Measurements from ENCODE around the gene ZNF716. TPM values are rescaled to one million over a fixed set of nuclear protein-coding genes. Genes with fewer than 3 reads are reported as not detected.

Gene ZNF716
- total RNA-seq, 1 donor from 2014 or later, result not detected

DNA sequence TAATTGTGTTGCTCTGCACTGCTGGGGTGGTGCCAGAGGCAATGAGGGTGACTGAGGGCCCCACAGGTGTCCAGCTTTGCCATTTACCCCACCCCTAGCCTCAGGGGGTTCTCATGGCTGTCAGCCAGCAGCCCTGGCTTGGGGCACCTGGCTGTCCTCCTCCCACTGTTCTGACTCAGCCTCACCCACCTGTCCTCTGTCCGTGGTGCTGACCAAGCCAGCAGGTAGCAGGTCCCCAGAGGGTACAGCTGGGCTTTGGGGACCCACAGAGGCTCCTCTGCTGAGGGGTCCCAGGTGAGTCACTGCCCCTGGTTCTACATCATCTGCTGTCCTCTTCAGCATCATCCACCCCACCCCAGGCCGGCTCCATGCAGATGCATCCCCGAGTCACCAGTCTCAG is 32.2 kb upstream of the ZNF716 start:
- H3K4me1 Mint-ChIP-seq (ENCODE audit: unreplicated experiment), result no peaks in the 10 kb centered on the region
- TF ChIP-seq, protein P1, sequence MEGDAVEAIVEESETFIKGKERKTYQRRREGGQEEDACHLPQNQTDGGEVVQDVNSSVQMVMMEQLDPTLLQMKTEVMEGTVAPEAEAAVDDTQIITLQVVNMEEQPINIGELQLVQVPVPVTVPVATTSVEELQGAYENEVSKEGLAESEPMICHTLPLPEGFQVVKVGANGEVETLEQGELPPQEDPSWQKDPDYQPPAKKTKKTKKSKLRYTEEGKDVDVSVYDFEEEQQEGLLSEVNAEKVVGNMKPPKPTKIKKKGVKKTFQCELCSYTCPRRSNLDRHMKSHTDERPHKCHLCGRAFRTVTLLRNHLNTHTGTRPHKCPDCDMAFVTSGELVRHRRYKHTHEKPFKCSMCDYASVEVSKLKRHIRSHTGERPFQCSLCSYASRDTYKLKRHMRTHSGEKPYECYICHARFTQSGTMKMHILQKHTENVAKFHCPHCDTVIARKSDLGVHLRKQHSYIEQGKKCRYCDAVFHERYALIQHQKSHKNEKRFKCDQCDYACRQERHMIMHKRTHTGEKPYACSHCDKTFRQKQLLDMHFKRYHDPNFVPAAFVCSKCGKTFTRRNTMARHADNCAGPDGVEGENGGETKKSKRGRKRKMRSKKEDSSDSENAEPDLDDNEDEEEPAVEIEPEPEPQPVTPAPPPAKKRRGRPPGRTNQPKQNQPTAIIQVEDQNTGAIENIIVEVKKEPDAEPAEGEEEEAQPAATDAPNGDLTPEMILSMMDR (IDR thresholded peaks at IDR 0.05; ENCODE audit: unreplicated experiment), result no peak
- peaks cover 18% of the 10 kb centered on the region for H3K9me3 Mint-ChIP-seq (ENCODE audit: unreplicated experiment)
- no peak for DNase-seq (ENCODE audit: low spot score)
- no peak overlapping the region for H3K27ac Mint-ChIP-seq (ENCODE audit: unreplicated experiment)
- no peaks in the 10 kb centered on the region for H3K36me3 Mint-ChIP-seq (ENCODE audit: low read depth, unreplicated experiment)
- H3K4me3 Mint-ChIP-seq (ENCODE audit: unreplicated experiment), result no peak overlapping the region
- H3K27me3 Mint-ChIP-seq (ENCODE audit: unreplicated experiment), result no peaks in the 10 kb centered on the region

DNA sequence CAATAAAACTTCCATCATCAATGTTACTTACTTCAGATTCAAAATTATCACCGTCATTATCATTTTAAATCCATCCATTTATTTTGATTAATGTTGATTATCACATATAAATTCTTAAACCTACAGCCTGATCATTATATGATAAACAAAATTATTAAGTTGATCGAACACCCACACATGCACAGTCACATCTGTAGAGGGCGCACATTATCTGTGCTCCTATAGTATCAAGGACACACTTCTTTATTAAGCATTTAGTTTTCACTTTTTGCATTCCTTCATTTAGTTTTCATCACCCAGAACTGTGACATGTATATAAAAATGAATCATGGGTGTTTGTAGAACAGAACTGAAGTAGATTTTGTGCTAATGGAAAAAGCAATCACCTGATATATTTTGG is 26.2 kb upstream of the ZNF716 start:
- no peaks in the 10 kb centered on the region for H3K4me1 Mint-ChIP-seq (ENCODE audit: unreplicated experiment)
- TF ChIP-seq, protein P1 (IDR thresholded peaks at IDR 0.05; ENCODE audit: unreplicated experiment), result no peak
- H3K27me3 Mint-ChIP-seq (ENCODE audit: unreplicated experiment), result peaks cover 6% of the 10 kb centered on the region
- H3K27ac Mint-ChIP-seq (ENCODE audit: unreplicated experiment), result no peak overlapping the region
- H3K4me3 Mint-ChIP-seq (ENCODE audit: unreplicated experiment), result no peak overlapping the region
- H3K36me3 Mint-ChIP-seq (ENCODE audit: low read depth, unreplicated experiment), result peaks cover 5% of the 10 kb centered on the region
- peaks cover 24% of the 10 kb centered on the region for H3K9me3 Mint-ChIP-seq (ENCODE audit: unreplicated experiment)
- no peak for DNase-seq (ENCODE audit: low spot score)

DNA sequence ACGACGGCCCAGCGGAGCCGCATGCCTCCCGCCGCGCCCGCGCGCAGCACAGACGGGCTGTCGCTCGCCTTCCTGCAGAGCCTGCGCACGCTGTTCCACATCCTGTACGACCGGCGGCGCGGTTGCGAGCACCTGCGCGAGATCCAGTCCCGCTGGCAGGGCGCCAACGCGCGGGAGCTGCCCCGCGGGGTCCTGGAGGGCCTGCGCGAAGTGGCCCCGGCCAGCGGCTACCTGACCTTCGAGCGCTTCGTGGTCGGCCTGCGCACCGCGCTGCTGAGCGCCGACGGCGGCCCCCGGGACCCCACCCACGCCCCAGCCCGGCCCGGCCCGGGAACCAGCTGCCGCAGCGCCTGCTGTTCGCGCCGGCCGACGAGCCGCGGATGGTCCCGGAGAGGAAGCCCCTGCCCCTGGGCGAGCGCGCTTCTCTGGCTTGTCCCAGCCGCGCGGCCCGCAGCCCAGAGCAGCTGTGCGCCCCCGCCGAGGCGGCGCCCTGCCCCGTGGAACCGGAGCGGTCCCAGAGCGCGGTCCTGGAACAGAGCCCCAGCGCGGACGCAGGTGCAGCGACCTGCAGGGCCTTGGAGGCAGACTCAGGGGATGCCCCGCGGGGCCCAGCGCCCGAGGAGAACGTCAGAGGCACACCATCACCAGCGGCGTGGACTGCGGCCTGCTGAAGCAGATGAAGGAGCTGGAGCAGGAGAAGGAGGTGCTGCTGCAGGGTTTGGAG is 25.3 kb upstream of the ZNF716 start:
- DNase-seq (ENCODE audit: low spot score), result no peak
- H3K4me1 Mint-ChIP-seq (ENCODE audit: unreplicated experiment), result no peaks in the 10 kb centered on the region
- no peak overlapping the region for H3K27ac Mint-ChIP-seq (ENCODE audit: unreplicated experiment)
- TF ChIP-seq, protein P1 (IDR thresholded peaks at IDR 0.05; ENCODE audit: unreplicated experiment), result no peak
- H3K9me3 Mint-ChIP-seq (ENCODE audit: unreplicated experiment), result peaks cover 31% of the 10 kb centered on the region
- H3K36me3 Mint-ChIP-seq (ENCODE audit: low read depth, unreplicated experiment), result peaks cover 7% of the 10 kb centered on the region
- H3K4me3 Mint-ChIP-seq (ENCODE audit: unreplicated experiment), result no peak overlapping the region
- H3K27me3 Mint-ChIP-seq (ENCODE audit: unreplicated experiment), result peaks cover 9% of the 10 kb centered on the region

DNA sequence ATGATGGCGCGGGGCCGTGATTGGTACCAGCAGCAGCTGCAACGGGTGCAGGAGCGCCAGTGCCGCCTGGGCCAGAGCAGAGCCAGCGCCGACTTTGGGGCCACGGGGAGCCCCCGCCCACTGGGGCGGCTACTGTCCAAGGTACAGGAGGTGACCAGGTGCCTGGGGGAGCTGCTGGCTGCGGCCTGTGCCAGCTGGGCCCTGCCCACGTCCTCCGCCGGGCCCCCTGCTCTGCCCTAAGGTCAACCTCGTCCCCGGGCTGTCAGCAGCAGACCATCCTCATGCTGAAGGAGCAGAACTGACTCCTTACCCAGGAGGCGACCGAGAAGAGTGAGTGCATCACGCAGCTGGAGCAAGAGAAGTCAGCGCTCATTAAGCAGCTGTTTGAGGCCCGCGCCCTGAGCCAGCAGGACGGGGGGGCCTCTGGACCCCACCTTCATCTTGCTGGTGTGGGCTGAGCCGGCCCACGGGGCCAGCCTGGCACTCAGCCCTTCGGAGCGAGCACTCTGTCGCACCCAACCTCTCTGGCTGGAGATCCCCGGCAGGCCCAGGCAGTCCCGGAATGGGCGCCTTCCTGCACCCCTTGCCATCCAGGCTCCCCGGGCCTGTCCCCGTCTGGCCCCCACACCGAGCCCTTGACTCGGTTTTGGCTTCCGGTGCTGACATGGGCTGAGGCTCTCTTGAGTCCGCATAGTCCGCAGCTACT is 24.6 kb upstream of the ZNF716 start:
- Mint-ChIP-seq H3K4me1 (ENCODE audit: unreplicated experiment) (no peaks in the 10 kb centered on the region), H3K27ac (ENCODE audit: unreplicated experiment) (no peak overlapping the region), H3K27me3 (ENCODE audit: unreplicated experiment) (peaks cover 9% of the 10 kb centered on the region), H3K4me3 (ENCODE audit: unreplicated experiment) (no peak overlapping the region), H3K36me3 (ENCODE audit: low read depth, unreplicated experiment) (peaks cover 10% of the 10 kb centered on the region), H3K9me3 (ENCODE audit: unreplicated experiment) (peaks cover 34% of the 10 kb centered on the region)
- DNase-seq (ENCODE audit: low spot score), result no peak
- TF ChIP-seq, protein P1 (IDR thresholded peaks at IDR 0.05; ENCODE audit: unreplicated experiment), result no peak
